GM12875 (cell line): ENCODE measurements around the gene GART.

Experiments used
- H3K4me3 ChIP-seq: one replicate; pipeline ENCODE4 v1.5.1; 2011; ENCODE audit warnings: low read depth, low read length, control low read depth
- TF ChIP-seq, protein P1 (sequence below): IDR thresholded peaks from 2 replicates; pipeline ENCODE4 v1.5.1; 2011; ENCODE audit warnings: low read depth, mild to moderate bottlenecking, control low read depth, inconsistent platforms, low read length, moderate library complexity, borderline replicate concordance; ENCODE audit not compliant: insufficient read depth

GART gene

DNA sequence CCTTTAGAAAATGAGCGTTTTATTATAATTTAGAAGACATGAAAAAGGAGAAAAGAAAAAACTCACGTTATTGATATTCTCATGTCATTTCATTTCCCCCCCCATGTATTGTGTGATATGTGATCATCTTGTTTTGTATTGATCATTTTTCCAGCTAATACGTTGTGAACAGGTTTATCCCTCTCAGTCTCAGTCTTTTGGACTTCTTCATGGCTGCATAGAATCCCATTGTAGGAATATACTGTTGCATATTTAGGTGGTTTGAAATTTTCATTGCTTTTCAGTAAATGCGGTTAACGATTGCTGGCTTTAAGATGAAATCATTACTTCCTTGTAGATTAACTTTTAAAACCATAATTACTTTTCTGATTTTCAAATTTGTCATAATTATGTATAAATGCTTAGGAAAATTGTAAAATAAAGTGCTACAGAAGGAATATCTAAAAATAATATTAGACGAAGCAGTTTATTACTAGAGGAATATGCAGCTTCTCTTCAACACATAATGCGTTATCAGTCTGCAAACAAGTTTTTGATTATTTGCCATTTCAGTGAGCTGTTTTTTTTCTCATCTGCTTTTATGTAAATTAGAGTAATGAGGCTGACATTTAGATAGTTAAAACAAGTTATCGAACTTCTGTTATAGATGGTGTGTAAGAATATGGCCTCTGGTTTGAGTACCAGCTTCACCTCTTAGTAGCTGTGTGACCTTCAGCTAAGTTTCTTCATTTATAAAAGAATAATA, 2.7 kb upstream of the GART start:
- peak overlapping the region; percentile 75 for H3K4me3 ChIP-seq
- TF ChIP-seq, protein P1, sequence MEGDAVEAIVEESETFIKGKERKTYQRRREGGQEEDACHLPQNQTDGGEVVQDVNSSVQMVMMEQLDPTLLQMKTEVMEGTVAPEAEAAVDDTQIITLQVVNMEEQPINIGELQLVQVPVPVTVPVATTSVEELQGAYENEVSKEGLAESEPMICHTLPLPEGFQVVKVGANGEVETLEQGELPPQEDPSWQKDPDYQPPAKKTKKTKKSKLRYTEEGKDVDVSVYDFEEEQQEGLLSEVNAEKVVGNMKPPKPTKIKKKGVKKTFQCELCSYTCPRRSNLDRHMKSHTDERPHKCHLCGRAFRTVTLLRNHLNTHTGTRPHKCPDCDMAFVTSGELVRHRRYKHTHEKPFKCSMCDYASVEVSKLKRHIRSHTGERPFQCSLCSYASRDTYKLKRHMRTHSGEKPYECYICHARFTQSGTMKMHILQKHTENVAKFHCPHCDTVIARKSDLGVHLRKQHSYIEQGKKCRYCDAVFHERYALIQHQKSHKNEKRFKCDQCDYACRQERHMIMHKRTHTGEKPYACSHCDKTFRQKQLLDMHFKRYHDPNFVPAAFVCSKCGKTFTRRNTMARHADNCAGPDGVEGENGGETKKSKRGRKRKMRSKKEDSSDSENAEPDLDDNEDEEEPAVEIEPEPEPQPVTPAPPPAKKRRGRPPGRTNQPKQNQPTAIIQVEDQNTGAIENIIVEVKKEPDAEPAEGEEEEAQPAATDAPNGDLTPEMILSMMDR = no peak

DNA sequence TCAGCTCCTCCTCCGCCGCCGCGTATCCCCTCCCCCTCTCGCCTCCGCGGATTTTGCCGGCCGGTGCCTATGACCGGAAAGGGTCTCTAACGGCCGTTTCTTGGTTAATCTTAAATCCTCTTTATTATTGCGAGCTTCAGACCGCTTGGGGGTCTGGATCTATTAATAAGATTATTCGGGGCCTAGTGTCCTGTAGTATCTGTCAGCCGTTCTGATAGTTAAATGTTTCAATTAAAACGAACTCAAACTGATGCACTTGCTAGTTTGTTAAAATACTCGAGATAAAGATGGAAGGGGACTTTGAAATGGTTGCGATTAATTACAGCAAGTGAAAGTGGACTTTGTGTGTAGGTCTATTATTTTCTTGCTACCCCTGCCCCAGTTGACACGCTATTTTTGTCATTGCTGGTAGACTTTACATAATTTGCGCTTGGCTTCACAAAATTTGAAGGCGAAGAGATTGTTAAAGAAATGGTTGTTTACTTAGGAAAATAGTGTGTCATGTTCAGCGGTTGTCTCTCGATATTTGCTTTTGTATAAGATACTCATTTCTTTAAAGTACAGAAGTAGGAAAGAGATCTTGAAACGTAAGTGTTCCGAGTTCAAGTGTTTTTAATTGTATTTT, 1.7 kb upstream of the GART start:
- TF ChIP-seq, protein P1 = no peak
- peak overlapping the region; percentile 75 for H3K4me3 ChIP-seq

DNA sequence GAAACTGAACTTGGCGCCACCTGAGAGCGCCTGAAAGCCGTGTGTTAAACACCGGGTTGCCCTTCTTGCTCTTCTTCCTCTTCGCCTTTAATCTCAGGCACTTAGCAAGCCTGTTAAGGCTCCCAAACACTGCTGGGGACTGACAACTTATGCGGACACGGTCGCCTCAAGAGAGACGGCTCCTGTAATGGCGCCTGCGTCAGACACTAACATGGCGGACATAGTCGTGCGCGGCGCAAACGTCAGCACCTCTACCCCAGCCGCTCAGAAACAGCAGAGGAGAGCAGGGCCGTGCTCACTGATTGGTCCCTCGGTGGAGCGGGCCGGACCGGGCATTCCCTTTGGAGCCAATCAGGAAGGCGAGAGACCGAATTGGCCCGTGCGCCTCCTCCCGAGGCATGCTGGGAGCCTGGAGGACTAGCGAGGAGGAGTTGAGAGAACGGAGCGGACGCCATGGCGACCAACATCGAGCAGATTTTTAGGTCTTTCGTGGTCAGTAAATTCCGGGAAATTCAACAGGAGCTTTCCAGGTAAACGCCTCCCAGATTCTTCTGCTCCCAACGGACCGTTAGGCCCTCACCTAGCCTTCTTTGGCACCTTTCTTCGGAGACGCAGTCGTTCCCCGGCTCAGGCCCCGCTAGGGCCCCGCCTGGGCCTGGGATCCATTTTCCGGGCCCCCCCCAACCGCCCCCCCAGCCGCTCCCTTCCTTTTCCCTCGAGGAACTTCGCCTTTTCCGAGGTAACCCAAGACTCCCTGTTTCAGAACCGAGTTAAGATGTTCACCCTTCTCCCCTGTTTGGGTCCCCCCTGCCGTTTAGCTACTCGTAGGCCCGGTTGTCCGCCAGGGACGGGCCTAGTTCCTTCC, 955 bp upstream of the GART start, which contains the start of gene SON:
Gene SON, plus strand, starts transcription at position 399 of the 865 bp plus-strand sequence. Its CDS starts 55 bp downstream, at position 454.
- H3K4me3 ChIP-seq = peak within 1 kb of the TSS; percentile 80

DNA sequence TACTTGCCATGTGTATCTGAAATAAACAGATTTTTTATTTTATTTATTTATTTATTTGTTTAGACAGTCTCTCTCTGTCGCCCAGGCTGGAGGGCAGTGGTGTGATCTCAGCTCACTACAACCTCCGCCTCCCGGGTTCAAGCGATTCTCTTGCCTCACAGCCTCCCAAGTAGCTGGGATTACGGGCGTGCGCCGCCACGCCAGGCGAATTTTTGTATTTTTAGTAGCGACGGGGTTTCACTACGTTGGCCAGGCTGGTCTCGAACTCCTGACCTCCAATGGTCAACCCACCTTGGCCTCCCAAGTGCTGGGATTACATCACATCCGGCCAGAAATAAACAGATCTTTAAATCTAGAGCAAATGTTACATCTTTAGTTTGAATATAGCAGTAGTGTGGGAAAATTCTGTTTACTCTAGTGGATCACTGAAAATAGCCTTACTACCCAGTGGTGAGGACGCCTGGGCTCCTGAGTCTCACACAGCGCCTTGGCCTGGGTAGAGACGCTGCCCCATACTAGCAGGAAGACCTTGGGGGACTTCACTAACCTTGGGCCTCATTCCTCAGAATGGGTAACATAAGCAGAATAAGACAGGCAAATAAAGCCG, 709 bp downstream of the GART start:
- TF ChIP-seq, protein P1 = no peak
- H3K4me3 ChIP-seq = peak overlapping the region; percentile 80

More for the DNA sequence above, 955 bp upstream of the GART start, which contains the start of gene SON:
- TF ChIP-seq, protein P1 = no peak

DNA sequence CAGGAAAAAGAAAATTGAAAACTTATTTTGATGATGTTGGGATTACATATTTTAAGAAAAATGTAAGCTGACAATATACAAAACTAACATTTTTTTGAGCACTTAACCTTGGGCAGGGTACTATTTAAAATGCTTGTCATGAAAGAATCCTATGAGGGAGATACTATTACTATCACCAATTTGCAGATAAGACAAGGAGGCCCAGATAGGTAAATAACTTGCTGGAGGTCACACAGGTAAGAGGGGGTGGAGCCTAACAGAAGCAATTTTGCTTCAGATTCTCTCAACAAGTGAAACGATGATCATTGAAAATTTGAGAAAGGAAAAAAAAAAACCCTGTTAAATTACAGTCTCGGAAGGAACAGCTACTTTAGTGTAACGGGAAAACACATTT, 1.2 kb downstream of the GART start:
- peak overlapping the region; percentile 80 for H3K4me3 ChIP-seq
- TF ChIP-seq, protein P1 = no peak

DNA sequence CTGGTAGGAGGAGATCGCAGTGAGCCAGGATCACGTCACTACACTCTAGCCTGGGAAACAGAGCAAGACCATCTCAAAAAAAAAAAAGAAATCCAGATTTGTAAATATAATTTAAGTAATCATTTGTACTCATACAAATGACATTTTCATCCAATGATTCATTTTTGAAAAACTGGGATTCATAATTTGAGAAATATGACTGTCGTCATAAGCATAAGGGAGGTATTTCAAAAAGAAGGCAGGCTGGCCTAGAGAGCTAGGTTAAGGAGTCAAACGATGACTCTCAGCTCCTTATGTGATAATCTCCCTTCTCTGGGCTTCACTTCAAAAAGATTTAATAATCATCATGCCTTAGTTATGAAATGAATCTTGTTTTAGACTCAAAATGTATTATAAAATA, 2.3 kb downstream of the GART start:
- TF ChIP-seq, protein P1 = no peak
- H3K4me3 ChIP-seq = no peak overlapping the region
